ENCODE results near the gene MFGE8.

MFGE8 gene

DNA sequence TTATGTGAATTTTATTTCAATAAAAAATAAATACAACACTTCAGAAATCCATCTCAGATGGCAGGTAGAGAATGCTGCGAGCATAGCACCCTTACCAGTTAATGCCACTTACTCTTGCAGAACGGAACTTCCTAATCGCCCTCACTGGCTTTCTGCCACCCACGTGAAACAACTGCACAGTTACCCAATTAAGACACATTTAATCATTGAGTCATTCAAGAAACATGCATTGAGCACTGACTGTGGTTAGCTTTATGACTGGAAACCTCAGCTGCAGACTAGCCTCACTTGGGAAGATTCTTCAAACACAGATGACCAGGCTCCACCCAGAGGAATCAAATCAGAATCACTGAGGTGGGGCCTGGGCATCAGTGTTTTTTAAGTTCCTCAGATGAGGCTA, 5.6 kb upstream of the MFGE8 start:
- FAIRE-seq: no peak

GRCh38 chr15:88917760-88918159, 4.6 kb upstream of the MFGE8 start:
- no peak for FAIRE-seq

DNA sequence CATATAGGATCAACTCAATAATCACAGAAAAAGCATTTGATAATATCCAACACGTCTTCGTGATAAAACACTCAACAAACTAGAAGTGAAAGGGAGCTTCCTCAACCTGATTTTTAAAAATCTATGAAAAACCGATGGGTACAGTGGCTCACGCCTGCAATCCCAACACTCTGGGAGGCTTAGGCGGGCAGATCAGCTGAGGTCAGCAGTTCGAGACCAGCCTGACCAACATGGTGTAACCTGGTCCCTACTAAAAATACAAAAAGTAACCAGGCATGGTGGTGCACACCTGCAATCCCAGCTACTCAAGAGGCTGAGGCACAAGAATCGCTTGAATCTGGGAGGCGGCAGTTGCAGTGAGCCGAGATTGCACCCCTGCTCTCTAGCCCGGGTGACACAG, 2.2 kb upstream of the MFGE8 start:
- FAIRE-seq: no peak

DNA sequence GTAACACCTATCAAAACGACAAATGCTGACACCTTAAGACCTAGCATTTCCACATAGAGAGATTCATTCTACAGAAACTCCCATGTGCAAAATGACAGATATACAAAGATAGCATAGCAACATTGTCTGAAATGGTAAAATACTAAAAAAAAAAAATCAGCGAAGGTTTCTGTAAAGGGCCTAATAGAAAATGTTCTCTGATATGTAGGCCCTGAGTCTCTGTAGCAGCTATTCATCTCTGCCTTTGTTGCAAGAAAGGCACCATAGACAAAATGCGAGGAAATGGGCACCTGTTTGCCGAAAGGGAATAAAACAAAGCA, 631 bp upstream of the MFGE8 start:
- FAIRE-seq: no peak

- FAIRE-seq: no peak
Observed at GRCh38 chr15:88912500-88912921, 668 bp downstream of the MFGE8 start.

GRCh38 chr15:88911766-88912118, 1.4 kb downstream of the MFGE8 start:
- FAIRE-seq: no peak

GRCh38 chr15:88909956-88910831, 3.0 kb downstream of the MFGE8 start:
- FAIRE-seq: no peak

- no peak for FAIRE-seq
Observed at GRCh38 chr15:88908697-88909621, 4.2 kb downstream of the MFGE8 start.

DNA sequence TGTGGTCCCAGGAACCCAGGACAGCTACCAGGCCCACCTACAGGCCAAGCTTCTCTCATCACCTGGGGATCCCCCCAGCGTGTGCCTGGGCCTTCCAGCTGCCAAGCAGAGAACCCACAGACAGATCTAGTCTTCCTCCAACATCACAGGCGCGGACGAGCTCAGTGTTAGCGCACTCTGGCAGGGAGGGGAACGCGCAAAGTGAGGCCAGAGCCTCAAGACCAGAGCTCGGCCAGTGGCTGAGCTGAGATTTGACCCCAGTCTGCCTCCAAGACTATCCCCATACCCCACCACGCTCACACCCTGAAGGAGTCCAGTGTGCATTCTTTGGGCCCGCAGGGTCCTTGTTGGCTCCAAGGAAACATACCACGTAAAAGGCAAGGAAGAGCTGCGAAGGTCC, 5.1 kb downstream of the MFGE8 start:
- no peak for FAIRE-seq

- FAIRE-seq: no peak
Observed at GRCh38 chr15:88907111-88907510, 6.1 kb downstream of the MFGE8 start.

DNA sequence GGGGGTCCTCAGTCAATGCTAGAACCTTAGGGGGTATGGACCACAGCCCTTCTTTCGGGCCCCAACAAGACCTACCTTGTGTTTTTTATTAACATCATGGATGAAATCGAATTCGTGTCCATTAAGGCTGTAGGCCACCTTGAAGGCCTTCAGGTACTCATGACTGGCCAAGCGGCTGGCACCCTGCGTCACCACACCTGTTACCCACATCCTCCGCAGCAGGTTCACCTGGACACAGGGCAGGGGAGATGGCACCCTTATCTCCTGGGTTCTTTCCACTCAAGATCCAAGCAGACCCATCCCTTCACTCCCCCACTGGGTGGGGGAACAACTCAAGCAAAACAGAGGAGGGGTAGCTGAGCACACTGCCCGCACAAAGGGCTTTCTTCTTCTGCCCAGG, 6.6 kb downstream of the MFGE8 start:
- no peak for FAIRE-seq

DNA sequence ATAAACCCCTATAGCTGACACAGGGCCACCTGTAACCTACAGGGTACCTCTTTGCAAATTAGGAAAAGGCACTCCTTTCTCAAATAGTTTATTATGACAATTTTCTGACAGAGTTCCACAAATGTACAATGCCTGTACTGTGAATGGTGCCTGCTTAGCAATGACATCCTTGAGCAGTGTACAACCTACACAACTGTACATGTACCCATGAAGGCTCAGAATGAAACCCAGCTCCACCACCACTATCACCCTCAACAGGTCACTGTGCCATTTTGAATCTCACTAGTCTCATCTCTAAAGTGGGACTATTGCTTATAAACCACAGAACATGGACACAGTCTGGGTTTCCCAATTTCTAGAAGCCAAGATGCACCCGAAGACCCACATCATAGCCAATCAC, 7.0 kb downstream of the MFGE8 start:
- no peak for FAIRE-seq

DNA sequence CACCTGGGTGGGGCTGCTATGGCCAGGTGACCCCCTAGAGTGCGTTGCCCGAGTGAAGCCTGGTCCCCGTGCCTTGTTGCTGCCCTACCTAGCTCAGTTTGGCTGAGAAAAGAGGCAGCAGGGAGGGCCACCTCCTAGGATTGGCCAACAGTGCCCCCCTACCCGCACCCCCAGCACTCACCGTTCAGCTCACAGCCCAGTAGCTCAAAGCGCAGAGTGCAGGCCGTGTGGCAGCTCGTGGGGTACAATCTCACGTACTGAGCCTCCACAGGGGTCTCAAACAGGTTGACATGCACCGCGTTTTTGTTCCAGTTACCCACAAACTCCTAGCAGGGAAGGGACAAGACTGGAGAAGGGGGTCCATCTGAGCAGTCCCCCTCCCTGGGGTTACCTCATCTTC, 7.6 kb downstream of the MFGE8 start:
- no peak for FAIRE-seq

- FAIRE-seq: no peak
Observed at GRCh38 chr15:88904624-88905327, 8.4 kb downstream of the MFGE8 start.

- FAIRE-seq: no peak
Observed at GRCh38 chr15:88904257-88904623, 8.9 kb downstream of the MFGE8 start.

DNA sequence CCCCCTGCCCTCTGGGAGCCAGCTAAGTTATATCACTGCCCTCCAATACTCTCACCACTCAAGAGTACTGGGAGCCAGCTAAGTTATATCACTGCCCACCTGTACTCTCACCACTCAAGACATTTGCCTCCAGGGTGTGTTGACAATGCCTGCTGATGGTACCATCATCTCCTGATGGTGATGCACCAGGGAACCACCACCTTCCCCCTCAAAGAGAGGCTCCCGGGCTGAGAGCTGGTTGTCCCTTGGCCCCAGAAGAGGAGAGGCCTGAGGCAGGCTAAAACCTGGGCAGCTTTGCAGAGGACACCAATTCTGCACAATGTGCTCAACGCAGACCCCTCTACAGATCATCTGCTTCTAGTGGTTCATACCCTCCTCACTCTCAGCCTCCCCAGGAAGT, 10.3 kb downstream of the MFGE8 start:
- FAIRE-seq: no peak

- no peak for FAIRE-seq
Observed at GRCh38 chr15:88902221-88902835, 10.9 kb downstream of the MFGE8 start.

- no peak for FAIRE-seq
Observed at GRCh38 chr15:88901508-88902220, 11.5 kb downstream of the MFGE8 start.

- FAIRE-seq: no peak
Observed at GRCh38 chr15:88900982-88901418, 12.2 kb downstream of the MFGE8 start.

GRCh38 chr15:88900309-88900981, 12.7 kb downstream of the MFGE8 start:
- no peak for FAIRE-seq

DNA sequence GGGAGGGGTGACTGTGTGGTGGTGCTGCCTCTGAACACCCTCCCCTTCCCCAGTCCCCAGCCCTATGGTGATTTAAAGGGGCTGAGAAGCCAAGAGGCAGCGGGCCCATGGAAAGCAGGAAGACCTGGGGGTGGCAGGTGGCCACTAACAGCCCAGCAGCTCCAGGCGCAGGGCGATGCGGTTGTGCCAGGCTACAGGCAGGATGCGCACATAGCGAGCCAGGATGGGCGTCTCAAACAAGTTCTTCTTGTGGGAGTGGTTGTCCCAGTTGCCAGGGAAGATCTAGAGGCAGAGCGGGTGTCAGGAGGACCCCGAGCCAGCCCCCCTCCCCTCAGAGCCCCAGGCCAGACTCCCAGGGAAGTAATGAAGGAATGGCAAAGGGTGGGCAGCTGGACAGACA, 13.9 kb downstream of the MFGE8 start:
- no peak for FAIRE-seq

DNA sequence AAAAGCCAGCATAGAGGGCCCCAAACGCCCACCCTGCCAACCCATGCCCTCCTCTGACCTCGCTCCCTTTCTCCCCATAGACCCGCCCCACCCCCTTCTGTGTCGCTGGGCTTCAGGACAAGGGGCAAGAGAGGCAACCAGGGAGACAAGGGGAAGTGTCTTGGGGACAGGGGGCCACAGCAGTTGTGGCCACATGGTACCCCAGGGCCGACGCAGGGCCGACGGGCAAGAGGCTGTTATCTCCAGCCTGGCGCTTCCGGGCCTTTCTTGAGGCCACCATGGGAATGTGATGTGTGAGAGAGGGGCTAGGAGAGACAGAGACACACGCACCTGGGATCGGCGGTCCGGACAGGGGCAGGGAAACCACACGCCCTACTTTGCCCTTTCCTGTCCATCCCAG, 14.4 kb downstream of the MFGE8 start:
- no peak for FAIRE-seq

All from endometrium (tissue), 2 donors.